ENCODE results near the gene RXRA.

- TF ChIP-seq CTCF (IDR thresholded peaks at IDR 0.05) (no peak), POLR2AphosphoS5 (IDR thresholded peaks at IDR 0.05) (no peak), POLR2A (IDR thresholded peaks at IDR 0.05) (no peak), EP300 (IDR thresholded peaks at IDR 0.05; ENCODE audit: low read depth) (no peak)
Observed at GRCh38 chr9:134352247-134352933, 26.1 kb downstream of the RXRA start.

Measured in transverse colon (tissue), 4 donors.